ENCODE data around the gene ITPR2.

ITPR2 gene

GRCh38 chr12:26384536-26384935, 448.5 kb downstream of the ITPR2 start:
- no peak for DNase-seq
- no peak overlapping the region for H3K27ac Mint-ChIP-seq
- H3K4me3 Mint-ChIP-seq, result no peak overlapping the region
- no peaks in the 10 kb centered on the region for H3K4me1 Mint-ChIP-seq (ENCODE audit: low read depth)
- H3K27me3 Mint-ChIP-seq, result no peaks in the 10 kb centered on the region
- peaks cover 2% of the 10 kb centered on the region for H3K9me3 Mint-ChIP-seq
- H3K36me3 Mint-ChIP-seq (ENCODE audit: low read depth), result peaks cover 64% of the 10 kb centered on the region

DNA sequence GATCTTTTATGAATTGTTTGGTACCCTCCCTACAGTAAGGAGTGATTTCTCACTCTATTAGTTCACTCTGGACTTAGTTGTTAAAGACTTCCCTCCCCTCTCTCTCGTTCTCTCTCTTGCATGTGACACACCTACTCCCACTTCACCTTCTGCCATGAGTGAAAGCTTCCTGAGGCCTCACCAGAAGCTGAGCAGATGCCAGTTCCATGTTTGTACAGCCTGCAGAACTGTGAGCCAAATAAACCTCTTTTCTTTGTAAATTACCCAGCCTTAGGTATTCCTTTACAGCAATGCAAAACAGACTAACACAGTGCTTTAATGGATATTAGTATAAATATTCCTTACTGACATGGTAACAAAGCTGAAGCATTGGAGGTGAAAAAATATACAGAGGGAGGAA, 450.0 kb downstream of the ITPR2 start:
- no peak for DNase-seq
- H3K36me3 Mint-ChIP-seq (ENCODE audit: low read depth), result peaks cover 60% of the 10 kb centered on the region
- no peaks in the 10 kb centered on the region for H3K27me3 Mint-ChIP-seq
- no peak overlapping the region for H3K4me3 Mint-ChIP-seq
- H3K4me1 Mint-ChIP-seq (ENCODE audit: low read depth), result no peaks in the 10 kb centered on the region
- H3K27ac Mint-ChIP-seq, result no peak overlapping the region
- H3K9me3 Mint-ChIP-seq, result peaks cover 2% of the 10 kb centered on the region

DNA sequence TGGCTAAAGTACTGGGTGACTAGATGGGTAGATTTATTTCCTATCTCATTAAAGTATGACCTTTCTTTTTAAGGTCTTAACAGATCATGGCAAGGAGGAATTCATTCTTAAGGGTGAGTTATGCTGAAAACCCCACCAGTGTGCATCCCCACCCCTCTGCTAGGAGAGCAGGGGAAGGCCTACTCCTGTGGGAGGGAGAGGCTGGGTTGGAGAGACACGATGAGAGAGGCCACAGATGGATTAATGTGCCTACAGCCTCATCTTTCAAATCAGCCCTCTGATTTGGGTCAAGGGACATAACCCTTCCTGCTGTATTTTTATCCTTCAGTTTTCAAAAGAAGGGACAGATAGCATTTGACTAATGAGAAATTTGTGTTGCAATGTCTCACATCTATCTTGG, 452.1 kb downstream of the ITPR2 start:
- DNase-seq, result no peak
- Mint-ChIP-seq H3K36me3 (ENCODE audit: low read depth) (peaks cover 39% of the 10 kb centered on the region), H3K4me3 (no peak overlapping the region), H3K27me3 (no peaks in the 10 kb centered on the region), H3K9me3 (peaks cover 2% of the 10 kb centered on the region), H3K27ac (no peak overlapping the region), H3K4me1 (ENCODE audit: low read depth) (no peaks in the 10 kb centered on the region)

GRCh38 chr12:26379777-26380467, 453.1 kb downstream of the ITPR2 start:
- Mint-ChIP-seq H3K27me3 (no peaks in the 10 kb centered on the region), H3K4me1 (ENCODE audit: low read depth) (no peaks in the 10 kb centered on the region), H3K4me3 (no peak overlapping the region), H3K9me3 (peaks cover 2% of the 10 kb centered on the region), H3K36me3 (ENCODE audit: low read depth) (peaks cover 29% of the 10 kb centered on the region), H3K27ac (no peak overlapping the region)
- DNase-seq, result no peak

DNA sequence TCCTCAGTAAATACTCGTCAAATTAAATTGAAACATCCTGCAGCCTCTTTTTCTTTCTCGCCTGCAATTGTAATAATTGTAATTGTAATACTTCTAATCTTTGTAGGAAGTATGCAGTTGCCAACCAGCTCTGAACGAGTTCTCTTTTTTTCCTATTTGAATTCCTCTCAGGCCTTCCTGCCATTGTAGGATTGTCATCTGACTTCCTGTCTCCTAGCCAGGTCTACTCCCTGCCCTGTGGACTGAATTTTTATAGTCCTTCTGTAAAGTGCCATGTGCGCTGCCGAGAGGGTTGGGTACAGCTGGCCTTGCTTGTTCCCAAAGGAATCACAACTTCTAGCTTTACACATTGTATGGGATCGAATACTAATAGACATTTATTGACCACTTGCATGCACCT, 454.3 kb downstream of the ITPR2 start:
- no peak overlapping the region for H3K27ac Mint-ChIP-seq
- H3K36me3 Mint-ChIP-seq (ENCODE audit: low read depth), result peaks cover 17% of the 10 kb centered on the region
- no peaks in the 10 kb centered on the region for H3K27me3 Mint-ChIP-seq
- H3K9me3 Mint-ChIP-seq, result no peaks in the 10 kb centered on the region
- no peak overlapping the region for H3K4me3 Mint-ChIP-seq
- DNase-seq, result no peak
- H3K4me1 Mint-ChIP-seq (ENCODE audit: low read depth), result no peaks in the 10 kb centered on the region

DNA sequence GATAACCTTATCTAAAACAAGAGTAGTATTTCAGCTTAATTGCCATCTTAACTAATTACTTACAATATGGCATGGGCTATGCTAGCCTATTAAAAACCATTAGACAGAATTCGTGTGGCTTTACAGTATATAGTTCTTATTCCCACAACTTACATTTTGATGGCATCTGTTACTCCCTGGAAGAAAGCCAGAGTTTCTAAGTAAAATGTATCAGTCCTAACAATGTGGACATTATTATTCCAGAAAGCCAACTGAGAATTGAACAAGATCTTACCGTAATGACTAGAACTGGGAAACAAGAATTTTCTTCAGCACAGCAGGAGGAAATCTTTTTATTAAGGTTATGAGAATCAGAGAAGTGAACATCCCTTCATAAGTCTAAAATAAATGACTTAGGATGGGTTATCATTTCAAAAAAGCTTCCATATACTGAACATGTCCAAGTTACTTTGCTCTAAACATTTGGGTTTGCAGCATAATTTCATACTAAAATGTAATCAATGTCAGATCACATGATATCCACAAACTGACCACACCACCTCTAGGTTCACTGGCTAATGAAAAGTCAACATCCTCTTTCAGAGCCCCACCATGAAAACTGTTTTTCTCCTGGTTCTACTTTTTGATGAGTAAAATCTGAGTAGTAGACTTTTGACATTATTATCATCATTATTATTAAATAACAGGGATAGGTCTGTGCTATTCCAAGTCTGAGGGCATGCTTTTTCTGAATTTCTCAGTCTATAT, 457.9 kb downstream of the ITPR2 start:
- Mint-ChIP-seq H3K9me3 (no peaks in the 10 kb centered on the region), H3K27me3 (no peaks in the 10 kb centered on the region), H3K4me1 (ENCODE audit: low read depth) (no peaks in the 10 kb centered on the region), H3K4me3 (no peak overlapping the region), H3K27ac (no peak overlapping the region), H3K36me3 (ENCODE audit: low read depth) (peaks cover 12% of the 10 kb centered on the region)
- no peak for DNase-seq

DNA sequence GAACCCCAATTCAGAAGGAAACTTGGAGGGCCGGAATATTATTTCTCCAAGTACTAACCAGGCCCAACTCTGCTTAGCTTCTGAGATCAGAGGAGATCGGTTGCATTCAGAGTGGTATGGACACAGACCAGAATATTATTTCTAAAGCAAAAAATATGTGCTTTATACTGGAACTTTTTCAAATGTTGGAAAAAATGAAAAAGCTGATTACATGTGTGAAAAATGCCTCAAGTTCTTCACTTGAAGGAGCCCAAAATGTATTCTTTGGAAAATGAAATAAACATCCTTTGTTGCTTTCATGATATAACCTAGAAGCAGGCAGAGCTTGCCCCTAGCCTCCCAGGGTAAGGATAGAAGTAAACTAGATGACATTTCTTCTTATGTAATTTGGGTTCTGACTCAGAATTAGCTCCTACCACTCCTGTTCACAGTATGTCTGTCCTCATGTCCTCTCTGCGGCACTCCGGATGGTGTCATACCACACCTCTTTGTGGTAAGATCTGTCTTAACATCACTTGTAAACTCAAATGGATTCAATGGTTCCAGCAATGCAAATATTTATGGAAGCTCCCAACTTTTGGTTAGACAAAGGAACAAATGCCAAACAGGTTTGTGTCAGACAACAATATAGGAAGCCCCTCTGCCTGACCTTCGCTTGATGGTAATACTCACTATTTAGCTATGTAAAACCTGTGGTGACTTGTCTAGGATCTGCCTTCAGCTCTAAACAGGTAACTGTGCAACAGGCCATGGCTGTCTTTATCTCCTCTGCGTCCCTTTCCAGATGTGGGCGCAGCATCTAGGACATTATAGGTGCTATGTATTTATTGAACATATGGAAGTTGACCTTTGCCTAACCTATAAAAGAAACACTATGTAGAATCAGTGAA, 459.1 kb downstream of the ITPR2 start:
- no peaks in the 10 kb centered on the region for H3K27me3 Mint-ChIP-seq
- no peak for DNase-seq
- peaks cover 13% of the 10 kb centered on the region for H3K36me3 Mint-ChIP-seq (ENCODE audit: low read depth)
- no peaks in the 10 kb centered on the region for H3K4me1 Mint-ChIP-seq (ENCODE audit: low read depth)
- no peaks in the 10 kb centered on the region for H3K9me3 Mint-ChIP-seq
- no peak overlapping the region for H3K4me3 Mint-ChIP-seq
- H3K27ac Mint-ChIP-seq, result no peak overlapping the region

- H3K27me3 Mint-ChIP-seq, result no peaks in the 10 kb centered on the region
- H3K36me3 Mint-ChIP-seq (ENCODE audit: low read depth), result peaks cover 10% of the 10 kb centered on the region
- DNase-seq, result no peak
- no peaks in the 10 kb centered on the region for H3K4me1 Mint-ChIP-seq (ENCODE audit: low read depth)
- no peak overlapping the region for H3K4me3 Mint-ChIP-seq
- H3K9me3 Mint-ChIP-seq, result no peaks in the 10 kb centered on the region
- no peak overlapping the region for H3K27ac Mint-ChIP-seq
Measured at GRCh38 chr12:26372866-26373265, 460.1 kb downstream of the ITPR2 start.

- Mint-ChIP-seq H3K27ac (no peak overlapping the region), H3K4me3 (no peak overlapping the region), H3K9me3 (no peaks in the 10 kb centered on the region), H3K36me3 (ENCODE audit: low read depth) (peaks cover 14% of the 10 kb centered on the region), H3K27me3 (no peaks in the 10 kb centered on the region), H3K4me1 (ENCODE audit: low read depth) (no peaks in the 10 kb centered on the region)
- DNase-seq, result no peak
Measured at GRCh38 chr12:26370098-26370497, 462.9 kb downstream of the ITPR2 start.

- Mint-ChIP-seq H3K4me3 (no peak overlapping the region), H3K27me3 (no peaks in the 10 kb centered on the region), H3K9me3 (no peaks in the 10 kb centered on the region), H3K27ac (no peak overlapping the region), H3K4me1 (ENCODE audit: low read depth) (no peaks in the 10 kb centered on the region), H3K36me3 (ENCODE audit: low read depth) (peaks cover 14% of the 10 kb centered on the region)
- DNase-seq, result no peak
Measured at GRCh38 chr12:26369588-26369987, 463.4 kb downstream of the ITPR2 start.

DNA sequence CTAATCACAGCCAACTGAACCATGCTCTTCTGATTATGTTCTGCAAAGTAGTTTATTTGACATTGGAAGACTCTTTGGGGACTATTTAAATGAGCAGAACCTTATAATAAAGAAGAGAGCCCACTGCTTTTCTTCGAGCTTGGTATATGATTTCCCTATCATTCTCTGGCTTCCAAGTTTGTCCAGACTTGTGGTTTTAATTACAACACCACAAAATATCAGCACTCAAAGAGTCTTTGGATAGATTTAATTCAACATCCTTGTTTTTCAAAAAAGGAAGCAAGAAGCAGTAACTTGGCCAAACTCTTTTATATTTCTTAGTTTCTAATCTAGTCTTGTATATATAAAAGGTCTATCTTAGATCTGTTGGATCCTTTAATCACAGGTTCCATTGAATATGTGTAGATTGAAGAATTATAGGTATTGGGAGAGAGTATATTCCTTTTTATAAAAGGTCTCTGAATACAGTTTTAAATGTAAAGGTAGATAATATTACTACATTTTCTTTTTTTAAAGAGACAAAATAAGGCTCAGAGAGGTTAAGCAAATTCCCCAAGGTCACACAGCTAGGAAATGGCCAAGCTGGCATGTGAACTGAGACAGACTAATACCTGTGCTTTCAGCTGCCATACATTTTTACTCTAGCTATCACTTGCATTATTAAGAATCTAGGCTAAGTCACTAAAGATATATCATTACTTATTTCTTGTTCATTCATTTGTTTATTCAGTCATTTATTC, 464.8 kb downstream of the ITPR2 start:
- Mint-ChIP-seq H3K27ac (no peak overlapping the region), H3K27me3 (no peaks in the 10 kb centered on the region), H3K9me3 (no peaks in the 10 kb centered on the region), H3K36me3 (ENCODE audit: low read depth) (peaks cover 16% of the 10 kb centered on the region), H3K4me3 (no peak overlapping the region), H3K4me1 (ENCODE audit: low read depth) (no peaks in the 10 kb centered on the region)
- no peak for DNase-seq

GRCh38 chr12:26361964-26362363, 471.0 kb downstream of the ITPR2 start:
- Mint-ChIP-seq H3K27me3 (no peaks in the 10 kb centered on the region), H3K36me3 (ENCODE audit: low read depth) (peaks cover 6% of the 10 kb centered on the region), H3K27ac (no peak overlapping the region), H3K4me1 (ENCODE audit: low read depth) (no peaks in the 10 kb centered on the region), H3K9me3 (no peaks in the 10 kb centered on the region), H3K4me3 (no peak overlapping the region)
- no peak for DNase-seq

DNA sequence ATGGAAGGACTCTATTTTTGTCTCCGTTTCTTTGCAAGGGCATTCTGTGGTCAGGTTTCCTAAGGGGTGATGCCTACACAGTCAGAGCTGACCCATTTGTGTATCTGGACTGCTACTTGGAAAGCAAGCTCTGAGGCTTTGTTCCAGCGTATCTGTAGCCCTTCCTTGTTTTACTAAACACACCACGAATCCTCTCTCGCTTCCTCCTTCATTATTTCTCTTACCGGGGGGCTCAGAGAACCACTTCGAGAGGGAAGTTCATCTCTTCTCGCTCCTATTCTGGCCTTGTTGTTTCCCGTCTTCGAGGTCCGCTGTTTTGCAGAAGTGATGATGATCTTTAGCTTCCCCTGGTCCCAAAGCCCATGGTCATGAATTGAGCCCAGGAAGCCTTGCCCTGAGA, 472.9 kb downstream of the ITPR2 start:
- Mint-ChIP-seq H3K4me1 (ENCODE audit: low read depth) (no peaks in the 10 kb centered on the region), H3K27me3 (no peaks in the 10 kb centered on the region), H3K4me3 (no peak overlapping the region), H3K36me3 (ENCODE audit: low read depth) (peaks cover 4% of the 10 kb centered on the region), H3K9me3 (no peaks in the 10 kb centered on the region), H3K27ac (no peak overlapping the region)
- DNase-seq, result no peak

DNA sequence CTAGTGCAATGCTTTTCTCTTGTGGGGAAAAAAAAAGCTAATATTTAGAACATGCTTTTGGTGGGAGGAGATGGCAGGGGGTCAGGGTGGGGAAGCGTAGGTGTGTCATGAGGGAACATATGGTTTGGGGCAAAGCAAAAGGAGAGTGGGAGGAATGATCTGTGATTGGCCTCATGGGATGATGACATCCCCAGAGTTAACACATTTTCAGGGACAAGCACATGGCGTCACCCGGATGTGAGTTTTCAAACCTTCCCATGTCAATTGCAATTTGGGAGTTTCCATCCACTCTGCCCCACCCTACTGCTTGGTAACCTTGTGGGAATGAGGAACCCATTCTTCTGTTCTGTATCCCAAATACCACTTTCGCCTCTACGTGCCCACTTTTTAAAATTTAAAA, 473.4 kb downstream of the ITPR2 start:
- Mint-ChIP-seq H3K4me3 (no peak overlapping the region), H3K27me3 (no peaks in the 10 kb centered on the region), H3K9me3 (no peaks in the 10 kb centered on the region), H3K27ac (no peak overlapping the region), H3K4me1 (ENCODE audit: low read depth) (no peaks in the 10 kb centered on the region), H3K36me3 (ENCODE audit: low read depth) (peaks cover 4% of the 10 kb centered on the region)
- DNase-seq, result no peak
